Measurements from ENCODE around the gene WIPF1.

DNA sequence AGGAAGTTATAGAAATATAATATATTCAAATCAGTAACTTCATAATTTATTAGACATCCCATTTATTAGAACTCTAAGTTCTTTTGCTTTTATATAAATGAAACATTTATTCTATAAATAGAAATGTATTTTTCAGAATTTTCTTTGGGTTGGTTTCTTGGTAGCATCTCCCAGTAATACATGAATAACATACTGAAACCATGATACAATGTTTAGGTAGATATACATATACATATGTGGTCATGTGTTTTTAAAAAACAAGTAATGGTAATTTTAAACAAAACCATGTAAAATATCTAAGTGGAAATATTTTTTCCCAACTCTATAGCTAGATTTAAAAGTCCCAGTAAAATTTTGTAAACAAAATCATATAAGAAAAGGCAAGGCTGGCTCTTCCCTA is 36.9 kb downstream of the WIPF1 start:
- TF ChIP-seq, protein P1, sequence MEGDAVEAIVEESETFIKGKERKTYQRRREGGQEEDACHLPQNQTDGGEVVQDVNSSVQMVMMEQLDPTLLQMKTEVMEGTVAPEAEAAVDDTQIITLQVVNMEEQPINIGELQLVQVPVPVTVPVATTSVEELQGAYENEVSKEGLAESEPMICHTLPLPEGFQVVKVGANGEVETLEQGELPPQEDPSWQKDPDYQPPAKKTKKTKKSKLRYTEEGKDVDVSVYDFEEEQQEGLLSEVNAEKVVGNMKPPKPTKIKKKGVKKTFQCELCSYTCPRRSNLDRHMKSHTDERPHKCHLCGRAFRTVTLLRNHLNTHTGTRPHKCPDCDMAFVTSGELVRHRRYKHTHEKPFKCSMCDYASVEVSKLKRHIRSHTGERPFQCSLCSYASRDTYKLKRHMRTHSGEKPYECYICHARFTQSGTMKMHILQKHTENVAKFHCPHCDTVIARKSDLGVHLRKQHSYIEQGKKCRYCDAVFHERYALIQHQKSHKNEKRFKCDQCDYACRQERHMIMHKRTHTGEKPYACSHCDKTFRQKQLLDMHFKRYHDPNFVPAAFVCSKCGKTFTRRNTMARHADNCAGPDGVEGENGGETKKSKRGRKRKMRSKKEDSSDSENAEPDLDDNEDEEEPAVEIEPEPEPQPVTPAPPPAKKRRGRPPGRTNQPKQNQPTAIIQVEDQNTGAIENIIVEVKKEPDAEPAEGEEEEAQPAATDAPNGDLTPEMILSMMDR (IDR thresholded peaks at IDR 0.05 in 8 of 11, conservative IDR thresholded peaks at IDR 0.05 in 3 of 11) = no peak
- no peak for TF ChIP-seq POLR2A (IDR thresholded peaks at IDR 0.05)
